NCI-H1417 (cell line): ENCODE measurements around the gene COASY.
A peak's percentile ranks its signal among the peaks of the same experiment; 100 is the strongest.

ENCODE experiments used
- DNase-seq, 3 experiments: peaks; one replicate each; lab custom pipeline; 2025; lab: John Stamatoyannopoulos, UW

Gene COASY

DNA sequence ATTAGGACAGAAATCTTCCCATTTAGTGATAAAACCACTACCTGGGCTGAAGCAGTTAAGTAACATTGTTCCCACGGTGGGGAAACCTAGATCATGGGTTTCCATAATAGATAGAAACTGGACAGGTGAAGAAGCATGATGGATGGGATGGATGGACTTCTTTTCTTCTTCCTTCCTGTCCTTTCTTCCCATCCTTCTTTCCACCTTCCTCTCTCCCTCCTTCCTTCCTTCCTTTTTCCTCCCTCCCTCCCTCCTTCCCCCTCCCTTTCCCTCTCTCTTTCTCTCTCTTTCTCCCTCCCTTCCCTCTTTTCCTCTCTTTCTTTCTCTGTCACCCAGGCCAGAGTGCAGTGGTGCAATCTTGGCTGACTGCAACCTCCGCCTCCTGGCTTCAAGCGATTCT, 12.5 kb downstream of the COASY start:
- DNase-seq, result no peak

DNA sequence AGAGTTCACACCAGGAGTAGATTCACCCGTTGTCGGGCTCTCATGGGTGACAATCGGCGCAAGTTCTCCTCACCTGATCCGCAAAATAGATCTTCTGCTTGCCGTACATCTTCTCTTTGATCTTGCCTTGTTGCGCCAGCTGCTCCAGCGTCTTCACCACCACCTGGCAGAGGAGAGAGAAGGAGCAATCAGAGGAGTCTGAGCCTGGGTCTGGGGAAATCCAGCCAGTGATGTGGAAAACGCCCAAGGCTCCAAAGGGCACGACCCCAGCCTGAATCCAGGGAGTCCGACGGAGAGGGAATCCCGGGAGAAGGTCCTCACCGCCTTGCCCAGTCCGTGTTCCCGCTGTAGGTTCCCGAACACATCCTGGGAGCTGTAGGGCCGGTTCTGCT, 15.2 kb downstream of the COASY start:
- no peak for DNase-seq

DNA sequence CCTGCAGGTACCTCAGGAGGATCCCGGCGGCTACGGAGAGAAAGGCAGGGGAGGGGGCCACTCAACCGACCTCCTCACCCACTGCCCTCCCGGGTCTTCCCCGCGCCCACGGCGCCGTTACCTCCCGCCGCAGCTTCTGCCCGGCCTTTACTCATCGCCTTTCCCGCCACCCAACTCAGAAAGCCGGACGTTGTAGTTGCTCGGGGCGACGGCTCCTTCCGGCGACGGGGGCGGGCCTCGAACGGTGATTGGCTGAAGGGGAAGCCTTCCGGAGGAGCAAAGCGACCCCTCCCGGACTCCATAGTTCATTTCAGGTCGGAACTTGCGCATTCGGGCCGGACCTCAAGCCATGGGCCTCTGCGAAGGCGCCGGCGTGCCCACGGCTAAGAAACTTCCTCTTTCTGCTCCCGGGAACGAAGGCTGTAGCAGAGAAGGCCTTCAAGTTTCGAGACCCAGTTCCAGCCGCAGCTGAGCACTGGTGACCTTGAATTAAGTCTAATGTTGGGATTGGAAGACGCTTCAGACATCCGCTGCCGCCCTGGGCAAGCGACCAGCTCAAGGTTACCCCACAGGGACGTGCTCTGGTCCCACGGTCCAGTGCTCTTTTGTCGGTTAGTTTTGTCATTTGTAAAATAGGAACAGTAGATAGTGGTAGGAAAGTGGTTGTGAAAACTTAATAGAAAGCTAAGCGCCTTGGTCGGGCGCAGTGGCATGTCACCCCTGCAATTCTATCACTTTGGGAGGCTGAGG, 15.8 kb downstream of the COASY start, which contains the start of gene PSMC3IP:
TSS of gene PSMC3IP (minus strand) at position 198 of the 750 bp plus-strand sequence. CDS start at position 155, 43 bp downstream.
- DNase-seq, result peak; percentile 90 to 95 (median 91)

DNA sequence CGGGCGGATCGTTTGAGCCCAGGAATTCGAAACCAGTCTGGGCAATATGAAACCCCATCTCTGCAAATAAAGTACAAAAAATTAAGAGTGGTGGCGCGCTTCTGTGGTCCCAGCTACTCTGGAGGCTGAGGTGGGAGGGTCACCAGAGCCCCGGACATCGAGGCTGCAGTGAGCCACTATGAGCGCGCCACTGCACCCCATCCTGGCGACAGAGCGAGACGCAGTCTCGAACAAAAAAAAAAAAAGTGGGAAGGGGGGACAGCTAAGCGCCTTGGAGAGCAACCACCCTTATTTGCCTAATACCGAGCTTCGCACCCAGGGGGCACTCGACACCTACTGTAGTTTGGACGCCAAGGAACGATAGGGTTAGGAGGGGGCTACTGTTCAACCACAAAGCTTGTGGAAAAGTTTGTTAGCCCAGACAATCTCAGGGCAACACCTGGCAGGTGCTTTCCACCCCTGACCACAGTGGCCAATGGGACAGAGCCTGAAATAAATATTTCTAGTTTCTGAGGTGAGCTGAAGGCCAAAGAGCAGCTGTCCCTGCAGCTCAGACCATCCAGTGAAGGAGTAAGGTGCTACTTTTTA, 16.4 kb downstream of the COASY start:
- DNase-seq, result peak; percentile 71 to 87 (median 72)

DNA sequence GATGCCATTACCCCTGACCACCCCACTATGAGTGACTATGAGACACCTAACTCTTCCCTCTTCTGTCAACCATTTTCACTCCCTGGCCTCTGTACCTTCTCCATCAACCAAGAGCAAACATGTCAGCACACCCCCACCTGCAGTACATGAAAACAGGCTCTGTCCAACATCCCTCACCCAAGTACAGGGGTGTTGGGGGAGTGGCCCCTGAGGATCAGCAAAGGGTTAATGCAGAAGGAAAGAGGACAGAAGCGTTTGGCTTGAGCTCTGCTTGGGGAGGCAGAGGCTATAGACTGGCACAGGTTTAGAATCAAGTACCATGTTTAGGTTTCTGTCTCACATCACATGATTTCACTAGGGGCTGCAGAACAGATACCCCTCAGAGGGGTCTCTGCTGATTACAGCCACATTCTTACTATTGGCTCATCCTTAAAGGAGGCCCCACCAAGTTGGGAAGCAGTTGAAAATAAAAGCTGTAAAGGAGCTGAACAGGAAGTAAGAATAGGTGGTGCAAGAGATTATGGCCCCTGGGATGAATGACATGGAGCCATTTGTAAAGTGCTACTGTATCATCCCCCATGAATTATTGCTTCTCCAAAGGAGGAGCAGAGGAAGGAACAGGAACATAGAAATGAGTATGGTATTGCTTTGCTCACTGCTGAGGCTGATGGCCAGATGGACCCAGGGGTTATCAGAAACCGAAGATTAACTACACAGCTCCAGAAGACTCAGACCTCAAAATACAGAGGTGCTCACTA, 18.0 kb downstream of the COASY start:
- DNase-seq, result no peak

DNA sequence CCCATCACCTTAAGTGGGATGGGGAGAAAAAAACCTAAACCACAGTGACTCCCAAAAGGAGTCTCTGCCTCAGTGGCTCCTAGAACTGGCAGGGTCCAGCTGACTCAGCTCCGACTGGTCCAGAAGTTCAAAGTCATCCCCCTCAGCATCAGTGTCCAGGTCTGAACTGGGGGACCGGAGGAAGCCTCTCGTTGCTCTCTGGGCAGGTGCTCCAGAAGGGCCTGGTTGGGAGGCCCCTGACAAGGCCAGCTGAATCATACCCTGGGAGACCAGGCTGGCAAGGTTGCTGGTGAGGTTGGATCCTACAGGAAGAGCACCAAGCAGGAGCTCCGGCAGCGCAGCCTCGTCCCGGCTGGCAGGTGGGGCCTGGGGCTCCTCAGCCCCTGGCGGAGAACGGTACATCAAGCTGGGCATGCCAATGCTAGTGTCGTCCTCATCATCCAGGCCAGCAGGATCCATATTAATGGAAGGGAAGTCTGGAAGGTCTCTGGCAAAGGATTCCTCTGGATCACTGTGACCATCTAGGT, 19.9 kb downstream of the COASY start:
- DNase-seq, result no peak

DNA sequence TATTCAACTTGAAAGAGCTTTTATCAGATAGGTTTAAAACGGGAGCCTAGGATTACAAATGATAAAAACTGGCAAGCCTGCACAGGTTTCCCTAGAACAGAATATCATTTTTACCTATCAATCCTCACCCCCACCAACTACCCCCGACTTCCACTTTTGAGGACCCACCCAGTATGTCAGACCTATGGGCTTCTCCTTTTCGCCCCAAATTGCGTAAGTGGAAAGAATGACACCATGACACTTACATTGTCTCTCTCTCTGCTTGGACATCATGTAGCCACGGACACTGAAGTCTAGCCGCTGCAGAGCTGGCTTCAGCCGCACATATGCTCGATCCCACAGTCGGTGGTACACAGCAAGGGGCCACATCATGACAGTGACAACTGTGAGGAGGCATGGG, 22.9 kb downstream of the COASY start:
- DNase-seq, result no peak

DNA sequence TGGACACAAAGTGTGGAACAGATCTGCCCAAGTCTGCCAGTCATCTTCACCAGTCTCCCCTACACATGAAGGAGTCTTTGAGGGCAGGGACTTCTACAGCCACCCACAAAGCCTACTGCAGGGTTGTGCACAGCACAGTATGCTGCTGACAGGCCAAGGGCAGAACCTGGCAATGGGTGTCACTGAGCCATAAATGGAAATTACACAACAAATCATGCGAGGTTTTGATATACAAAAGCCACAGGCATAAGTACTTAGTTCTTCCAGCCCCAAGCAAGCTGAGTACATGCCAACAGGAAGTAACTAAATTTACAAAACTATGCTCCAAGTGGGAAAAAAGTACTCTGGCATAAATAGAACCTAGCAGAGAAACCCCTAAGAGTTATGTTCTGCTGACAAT, 23.4 kb downstream of the COASY start:
- no peak for DNase-seq

DNA sequence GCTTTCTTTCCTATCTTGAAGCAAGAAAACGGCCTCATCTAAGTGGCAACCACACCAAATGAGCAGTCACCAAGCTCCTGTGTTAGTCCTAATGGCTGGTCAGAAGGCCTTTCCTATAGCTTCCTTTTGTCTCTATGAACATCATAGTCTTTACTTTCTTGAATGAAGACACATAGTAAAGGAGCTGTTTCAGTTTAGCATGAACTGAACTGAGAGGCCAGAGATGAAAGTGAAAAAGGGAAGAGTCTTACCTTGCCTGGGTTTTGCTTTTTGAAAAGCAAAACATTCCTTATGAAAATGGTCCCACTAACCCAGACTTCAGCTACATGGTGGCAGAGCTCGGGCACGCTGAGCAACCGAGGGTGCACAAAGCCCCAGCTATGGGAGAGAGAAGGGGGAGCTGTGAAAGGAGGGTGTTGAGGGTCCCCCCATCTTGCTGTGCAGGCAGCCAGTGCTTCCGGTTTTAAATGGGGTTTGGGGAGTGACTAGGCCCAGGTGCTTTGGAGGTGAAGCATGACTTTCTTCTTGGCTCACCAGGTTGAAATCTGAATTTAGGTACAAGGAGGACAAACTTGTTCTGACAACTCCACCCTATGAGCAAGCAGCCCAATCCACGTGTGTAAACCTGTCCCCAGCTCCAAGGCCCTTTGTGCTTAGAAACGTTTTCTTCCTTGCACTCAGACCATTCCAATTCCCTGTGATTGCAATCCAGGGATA, 24.7 kb downstream of the COASY start:
- no peak for DNase-seq

DNA sequence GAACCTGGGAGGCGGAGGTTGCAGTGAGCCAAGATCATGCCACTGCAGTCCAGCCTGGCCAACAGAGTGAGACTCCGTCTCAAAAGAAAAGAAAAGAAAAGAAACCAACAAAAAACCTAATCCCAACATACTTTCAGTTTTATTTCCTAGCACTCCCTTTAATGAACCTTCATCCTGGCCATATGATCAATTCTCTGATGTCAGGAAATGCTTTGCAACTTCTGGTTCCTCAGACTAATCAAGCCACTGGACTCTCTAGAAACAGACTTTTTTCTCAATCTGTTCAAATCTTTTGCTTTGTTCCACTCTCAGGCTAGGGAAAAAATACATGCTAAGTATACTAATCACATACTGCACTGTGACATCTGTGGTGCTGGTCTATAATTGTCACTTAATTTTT, 28.9 kb downstream of the COASY start:
- no peak for DNase-seq

DNA sequence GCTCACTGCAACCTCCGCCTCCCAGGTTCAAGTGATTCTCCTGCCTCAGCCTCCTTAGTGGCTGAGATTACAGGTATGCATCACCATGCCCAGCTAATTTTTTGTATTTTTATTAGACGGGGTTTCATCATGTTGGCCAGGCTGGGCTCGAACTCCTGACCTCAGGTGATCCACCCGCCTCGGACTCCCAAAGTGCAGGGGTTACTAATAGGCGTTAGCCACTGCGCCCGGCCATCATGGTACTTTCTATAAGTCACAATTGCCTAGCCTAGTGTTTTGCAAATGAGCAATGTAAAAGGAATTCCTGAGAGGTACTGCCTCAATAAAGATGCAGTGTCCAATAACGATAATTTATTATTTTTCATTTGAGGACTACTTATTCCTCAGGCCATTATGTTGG, 29.5 kb downstream of the COASY start:
- DNase-seq, result no peak

DNA sequence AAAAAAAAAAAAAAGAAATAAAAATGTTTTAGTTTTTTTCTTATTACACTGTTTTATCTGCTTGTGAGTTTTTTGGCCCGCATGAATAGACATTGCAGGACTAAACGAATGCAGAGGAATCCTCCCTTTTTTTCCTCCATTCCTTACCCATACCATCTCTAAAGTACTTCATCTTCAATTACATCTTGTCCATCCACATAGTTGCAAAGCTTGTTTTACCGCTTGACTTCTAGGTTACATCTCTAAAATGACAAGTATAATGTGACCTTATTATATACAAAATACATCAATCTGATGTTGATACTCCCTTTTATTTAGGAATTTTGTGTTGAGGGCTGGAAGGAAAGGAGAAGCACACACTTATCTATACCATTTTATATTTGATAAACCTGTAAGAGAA, 34.4 kb downstream of the COASY start:
- DNase-seq, result no peak

DNA sequence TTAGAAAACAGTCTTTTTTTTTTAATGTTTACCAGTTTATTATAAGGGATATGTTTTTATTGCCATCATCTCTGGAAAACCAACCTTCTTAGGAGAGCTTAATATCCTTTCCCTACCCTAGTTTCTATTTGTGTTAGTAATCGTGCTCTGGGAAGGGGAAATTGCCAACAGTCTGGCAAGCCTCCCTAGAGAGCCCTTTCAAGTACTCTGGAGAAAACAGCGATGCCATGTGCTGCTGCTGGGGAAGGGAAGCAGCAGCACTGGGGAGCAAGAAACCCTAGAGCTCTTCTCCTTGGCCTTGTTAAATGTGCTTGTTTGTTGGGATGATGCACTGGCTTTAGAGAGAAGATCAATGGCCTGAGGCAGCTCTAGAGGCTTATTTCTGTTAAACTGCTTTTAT, 37.0 kb downstream of the COASY start:
- DNase-seq, result peak in 2 of 3 experiments; percentile 36 to 53

DNA sequence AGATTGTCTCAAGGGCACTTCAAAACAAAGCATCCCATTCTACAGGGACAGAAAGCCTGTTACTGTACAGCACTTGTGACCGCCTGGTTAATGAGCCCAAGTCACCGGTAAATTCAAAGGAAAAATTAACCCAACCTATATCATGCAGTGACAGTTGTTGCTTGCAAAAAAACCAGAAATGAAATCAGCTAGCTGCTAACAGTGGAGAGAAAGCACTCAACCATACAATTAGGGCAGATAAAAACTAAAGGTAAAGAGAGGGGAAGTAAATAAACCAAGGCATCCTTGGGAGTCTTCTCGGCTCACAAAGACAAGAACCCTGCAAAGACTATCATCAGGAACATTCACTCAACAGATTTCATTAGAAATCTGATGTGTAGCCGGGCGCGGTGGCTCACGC, 41.4 kb downstream of the COASY start:
- peak in 2 of 3 experiments; percentile 23 to 78 for DNase-seq

DNA sequence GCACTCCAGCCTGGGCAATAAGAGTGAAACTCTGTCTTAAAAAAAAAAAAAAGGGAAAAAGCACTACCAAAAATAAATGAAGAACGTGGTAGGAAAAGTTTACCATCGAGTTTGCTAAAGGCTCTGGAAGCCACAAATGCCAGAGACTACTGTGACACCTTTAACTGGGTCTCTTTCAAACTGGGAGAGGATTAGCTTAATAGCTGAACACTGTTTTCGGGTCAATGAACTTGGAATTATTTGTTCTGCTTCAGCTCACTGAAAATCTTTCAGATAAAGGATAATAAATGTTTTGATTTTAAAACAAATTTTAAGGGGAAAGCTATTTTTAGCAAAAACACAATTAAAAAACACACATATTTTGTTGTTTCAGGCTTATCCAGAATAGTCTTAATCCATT, 45.8 kb downstream of the COASY start:
- no peak for DNase-seq

DNA sequence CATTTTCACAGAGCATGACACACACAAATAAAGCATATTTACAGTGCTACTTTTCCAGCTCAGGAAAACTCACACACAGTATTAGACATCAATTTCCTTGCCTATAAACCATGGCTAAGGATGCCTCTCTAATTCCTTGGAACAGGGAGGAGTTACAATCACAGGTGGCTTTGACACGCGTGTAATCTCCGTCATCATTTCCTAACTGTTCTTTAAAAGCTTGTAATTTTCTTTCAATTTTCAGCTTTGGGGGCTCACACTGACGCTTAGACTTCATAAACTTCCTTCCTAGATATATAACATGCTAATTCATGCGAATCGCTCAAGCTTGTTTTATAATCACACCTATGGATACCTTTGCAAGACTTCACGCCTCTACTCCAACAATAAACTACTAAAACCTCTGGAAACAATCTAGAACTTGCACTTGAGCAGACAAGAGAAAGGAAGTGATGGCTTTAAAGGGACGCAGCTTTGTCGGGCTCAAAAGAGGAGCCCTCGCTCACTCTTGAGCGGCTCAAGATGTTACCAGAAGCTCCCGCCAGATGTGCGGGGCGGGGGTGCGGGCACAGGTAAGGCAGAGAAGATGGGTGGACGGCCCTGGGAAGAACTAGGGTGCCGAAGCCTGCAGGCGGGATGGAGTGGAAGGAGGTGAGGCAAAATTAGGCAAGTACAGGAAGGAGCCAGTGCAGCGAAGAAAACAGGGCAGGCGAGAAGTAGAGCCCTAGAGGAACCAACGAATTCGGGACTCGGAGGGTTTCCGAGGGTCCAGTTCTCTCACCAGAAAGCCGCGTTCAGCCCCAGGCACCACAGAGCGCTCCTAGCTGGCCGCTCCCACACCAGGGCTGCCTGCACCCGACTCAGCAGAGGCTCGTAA, 46.6 kb downstream of the COASY start:
- DNase-seq, result peak in 2 of 3 experiments; percentile 47 to 69

DNA sequence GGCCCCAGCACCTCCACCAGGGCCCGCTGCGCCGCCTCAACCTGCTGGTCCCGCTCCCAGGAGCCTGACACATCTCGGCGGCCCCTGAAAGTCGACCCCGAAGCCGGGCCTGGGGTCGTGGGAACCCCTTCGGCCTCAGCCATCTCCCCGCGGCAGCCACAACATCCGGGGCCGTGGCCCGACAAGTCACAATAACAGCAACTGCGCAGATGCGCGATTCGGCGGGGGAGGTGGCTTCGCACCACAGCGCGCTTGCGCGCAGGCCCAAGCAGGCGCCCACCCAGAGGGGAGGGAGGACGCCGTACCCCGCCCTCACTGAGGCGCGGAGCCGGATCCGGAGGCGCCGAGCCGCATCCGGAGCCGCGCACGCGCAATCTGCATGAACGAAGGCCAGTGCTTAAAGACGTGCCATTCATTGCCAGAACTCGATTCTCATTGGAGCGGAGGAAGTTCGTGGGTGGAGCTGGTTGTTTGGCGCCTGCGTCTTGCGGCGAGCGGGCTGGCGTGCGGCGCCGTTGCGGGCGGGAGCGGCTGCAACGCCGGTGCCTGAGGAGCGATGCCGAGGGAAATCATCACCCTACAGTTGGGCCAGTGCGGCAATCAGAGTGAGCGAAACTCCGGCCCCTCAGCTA, 47.4 kb downstream of the COASY start, which contains the start of the genes RETREG3 and TUBG1:
TSS of gene RETREG3 (minus strand) at position 193 of the 632 bp plus-strand sequence. CDS start at position 143, 50 bp downstream.
TSS of gene TUBG1 (plus strand) at position 502 of the 632 bp plus-strand sequence. CDS start at position 557, 55 bp downstream.
- peak; percentile 99 to 100 (median 99) for DNase-seq

DNA sequence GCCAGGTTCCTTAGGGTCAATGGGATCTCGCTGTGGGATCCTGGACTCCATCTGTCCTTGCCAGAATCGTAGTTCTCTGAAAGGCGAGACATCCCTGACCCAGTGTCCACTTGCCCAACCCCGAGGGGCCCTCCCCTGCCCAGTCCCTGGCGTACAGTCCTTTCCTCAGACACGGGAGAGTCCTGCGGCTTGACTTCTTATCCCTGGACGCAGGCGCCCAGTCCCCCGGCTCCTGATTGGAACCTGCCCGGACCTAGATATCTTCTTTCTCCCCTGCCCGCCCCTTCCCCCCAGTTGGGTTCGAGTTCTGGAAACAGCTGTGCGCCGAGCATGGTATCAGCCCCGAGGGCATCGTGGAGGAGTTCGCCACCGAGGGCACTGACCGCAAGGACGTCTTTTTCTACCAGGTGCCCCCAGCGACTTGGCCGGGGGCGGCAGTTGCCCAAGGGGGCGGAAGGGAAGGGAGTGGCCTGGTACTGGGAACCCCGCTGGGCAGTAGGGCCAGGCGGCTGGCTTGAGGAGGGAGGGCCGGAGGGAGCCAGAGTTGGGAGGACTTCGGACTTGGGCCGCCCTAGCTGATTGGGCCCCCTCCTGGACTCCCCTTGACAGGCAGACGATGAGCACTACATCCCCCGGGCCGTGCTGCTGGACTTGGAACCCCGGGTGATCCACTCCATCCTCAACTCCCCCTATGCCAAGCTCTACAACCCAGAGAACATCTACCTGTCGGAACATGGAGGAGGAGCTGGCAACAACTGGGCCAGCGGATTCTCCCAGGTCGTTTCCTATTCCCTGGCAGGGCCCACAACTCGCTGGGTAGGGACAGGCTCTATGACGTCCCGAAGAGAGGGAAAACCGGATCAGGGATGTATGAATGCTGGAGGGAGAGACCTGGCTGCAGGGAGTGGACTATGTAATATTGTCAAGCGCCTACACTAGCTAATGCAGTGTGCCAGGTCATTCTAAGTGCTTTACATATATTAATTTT, 48.2 kb downstream of the COASY start:
- peak in 2 of 3 experiments; percentile 80 to 82 for DNase-seq

DNA sequence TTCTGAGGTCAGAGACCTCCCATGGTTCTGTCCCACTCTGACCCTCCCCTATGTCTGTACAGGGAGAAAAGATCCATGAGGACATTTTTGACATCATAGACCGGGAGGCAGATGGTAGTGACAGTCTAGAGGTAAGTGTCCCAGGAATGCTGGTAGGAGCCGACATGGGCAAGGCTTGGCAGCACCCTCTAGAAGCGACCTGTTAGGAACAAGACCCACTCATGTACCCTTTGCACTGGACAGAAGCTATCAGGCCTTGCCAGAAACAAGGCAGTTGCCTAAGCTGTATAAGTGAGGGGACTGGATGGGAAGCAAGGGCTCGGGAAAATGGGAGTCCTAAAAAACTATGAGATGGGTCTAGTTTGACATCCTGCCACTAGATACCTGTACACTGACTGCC, 50.1 kb downstream of the COASY start:
- DNase-seq, result no peak
